HG03108 (cell line): Measurements from ENCODE around the gene EPS8L2.
"Not testable (repeated sequence)": the region's sequence is repeated elsewhere in the genome, so short reads cannot be mapped to it uniquely, and the experiment has no call there.

Experiments
- ATAC-seq: cut with Tn5 transposase; IDR thresholded peaks from one replicate; pipeline ENCODE4 v1.9.1; 2021; ENCODE audit warnings: moderate library complexity; ENCODE audit not compliant: unreplicated experiment

Gene EPS8L2

DNA sequence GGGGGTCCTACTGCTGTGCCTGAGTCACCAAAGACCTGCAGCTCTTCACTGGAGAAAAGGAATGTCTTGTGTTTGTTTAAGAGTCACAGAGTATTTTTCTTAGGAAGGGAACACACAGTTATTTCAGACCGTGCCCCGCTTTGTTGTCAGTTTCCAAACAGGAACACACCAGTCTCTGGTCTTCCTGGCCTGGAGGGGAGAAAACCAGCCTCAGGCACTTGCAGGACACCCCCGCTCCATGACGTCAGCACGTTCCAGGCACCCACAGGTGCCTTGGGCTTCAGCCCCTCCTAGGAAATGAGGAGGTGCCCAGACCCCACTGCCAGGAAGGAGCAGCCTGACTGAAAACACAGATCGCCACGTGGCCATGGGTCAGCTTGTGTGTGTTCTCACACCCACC, 16.4 kb upstream of the EPS8L2 start:
- no peak for ATAC-seq

GRCh38 chr11:690244-690643, 15.8 kb upstream of the EPS8L2 start:
- ATAC-seq = not testable (repeated sequence)

DNA sequence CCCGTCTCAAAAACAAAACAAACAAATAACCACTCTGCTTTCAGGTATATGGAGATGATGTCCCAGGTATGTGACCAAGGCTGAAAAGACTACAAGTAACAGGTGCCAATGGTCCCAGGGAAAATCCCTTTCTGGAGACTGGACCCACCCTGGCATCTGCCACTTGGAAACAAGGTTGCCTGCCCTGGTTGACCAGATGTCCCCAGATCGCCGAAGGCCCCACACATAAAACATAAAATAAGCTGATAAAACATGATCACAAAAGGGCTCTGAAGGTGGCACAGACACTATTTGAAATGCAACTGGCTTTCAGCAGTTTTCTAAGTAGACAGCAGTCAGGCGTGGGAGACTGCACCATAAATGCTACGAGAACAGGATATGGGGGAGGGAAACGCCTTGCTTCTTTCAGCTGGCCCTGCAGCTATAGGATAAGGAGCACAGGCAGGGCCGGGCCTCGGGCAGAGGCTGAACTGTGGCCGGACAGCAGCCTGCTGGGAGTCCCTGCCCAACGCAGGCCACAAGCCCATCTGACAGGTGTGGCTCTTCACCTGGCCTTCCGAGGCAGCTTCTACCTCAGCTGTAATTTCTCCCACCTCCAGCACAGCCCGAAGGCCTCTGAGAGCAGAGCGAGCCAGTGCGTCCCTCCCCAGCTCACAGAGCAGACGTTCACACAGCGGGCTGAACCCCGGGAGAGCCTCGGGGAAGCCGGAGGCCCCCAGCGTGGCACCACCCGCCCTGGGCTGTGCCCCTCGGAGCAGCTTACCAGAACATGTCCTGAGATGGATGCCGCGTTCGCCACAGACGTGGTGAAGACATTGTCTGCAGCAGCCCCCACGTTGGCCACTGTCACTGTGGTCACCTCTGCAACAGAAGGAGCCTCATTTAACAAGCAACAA, 15.0 kb upstream of the EPS8L2 start:
- no peak for ATAC-seq

DNA sequence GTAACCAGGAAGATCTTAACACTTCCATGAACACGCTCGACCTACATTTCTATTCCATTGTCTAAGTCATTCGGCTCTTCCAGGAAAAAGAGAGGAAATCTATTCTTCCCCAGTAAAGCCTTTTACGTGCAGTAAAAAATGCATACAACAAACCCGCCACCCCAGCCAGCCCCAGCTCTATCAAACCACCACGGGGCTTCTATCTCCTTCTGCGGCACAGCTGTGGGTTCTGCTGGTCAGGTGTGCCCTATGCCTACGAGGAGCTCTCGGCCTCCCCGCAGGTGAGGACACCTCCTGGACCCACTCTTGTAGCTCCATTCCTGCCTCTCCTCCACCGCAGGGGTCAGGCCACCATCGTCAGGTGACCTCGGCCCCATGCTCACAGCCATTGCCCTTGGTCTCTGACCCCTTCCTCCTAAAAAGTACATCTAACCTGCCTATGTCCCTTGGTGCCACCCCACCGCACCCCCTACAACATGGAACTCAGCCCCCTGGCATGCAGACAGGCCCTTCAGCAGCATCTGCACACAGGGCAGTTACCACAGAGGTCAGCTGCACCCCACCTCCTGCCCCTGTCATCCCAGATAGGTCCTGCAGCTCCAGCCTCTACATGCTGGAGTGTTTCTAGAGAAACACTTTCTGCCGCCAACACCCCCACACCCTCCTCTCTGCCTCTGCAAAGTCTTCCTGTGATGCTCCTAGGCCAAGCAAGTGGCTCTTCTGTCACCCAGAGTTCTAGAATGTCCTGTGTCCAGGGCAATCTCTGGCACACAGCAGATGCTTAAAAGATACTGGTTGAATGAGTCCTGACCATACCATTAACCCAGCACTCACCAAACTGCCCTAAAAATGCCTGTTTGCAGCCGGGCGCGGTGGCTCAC, 14.1 kb upstream of the EPS8L2 start:
- ATAC-seq = no peak

GRCh38 chr11:692824-693414, 13.1 kb upstream of the EPS8L2 start:
- ATAC-seq = no peak

- ATAC-seq = no peak
Measured at GRCh38 chr11:693415-693831, 12.6 kb upstream of the EPS8L2 start.

DNA sequence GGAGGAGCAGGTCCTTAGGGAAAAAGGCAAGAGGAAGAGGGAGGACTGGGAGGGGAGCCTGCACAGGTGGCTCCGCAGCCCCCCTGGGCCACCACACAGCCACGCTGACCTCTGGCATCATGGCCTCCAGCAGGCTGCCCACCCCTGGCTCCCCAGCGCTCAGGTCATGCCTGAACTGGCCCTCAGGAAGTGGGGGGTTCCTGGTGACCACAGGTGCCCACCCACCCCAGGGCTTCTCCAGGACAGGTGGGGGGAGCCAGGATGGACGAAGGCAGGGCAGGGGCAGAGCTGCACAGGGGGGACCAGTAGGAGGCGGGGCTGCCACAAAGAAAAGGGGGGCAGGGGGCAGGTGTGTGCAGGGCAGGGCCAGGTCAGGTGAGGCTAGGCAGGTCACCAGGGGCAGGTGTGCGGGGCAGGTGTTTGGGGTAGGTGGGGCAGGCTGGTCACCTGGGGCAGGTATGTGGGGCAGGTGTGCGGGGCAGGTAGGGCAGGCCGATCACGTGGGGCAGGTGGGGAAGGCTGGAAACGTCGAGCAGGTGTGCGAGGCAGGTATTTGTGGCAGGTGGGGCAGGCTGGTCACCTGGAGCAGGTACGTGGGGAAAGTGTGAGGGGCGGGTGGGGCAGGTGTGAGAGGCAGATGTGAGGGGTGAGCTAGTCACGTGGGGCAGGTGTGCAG, 12.0 kb upstream of the EPS8L2 start:
- ATAC-seq = no peak

DNA sequence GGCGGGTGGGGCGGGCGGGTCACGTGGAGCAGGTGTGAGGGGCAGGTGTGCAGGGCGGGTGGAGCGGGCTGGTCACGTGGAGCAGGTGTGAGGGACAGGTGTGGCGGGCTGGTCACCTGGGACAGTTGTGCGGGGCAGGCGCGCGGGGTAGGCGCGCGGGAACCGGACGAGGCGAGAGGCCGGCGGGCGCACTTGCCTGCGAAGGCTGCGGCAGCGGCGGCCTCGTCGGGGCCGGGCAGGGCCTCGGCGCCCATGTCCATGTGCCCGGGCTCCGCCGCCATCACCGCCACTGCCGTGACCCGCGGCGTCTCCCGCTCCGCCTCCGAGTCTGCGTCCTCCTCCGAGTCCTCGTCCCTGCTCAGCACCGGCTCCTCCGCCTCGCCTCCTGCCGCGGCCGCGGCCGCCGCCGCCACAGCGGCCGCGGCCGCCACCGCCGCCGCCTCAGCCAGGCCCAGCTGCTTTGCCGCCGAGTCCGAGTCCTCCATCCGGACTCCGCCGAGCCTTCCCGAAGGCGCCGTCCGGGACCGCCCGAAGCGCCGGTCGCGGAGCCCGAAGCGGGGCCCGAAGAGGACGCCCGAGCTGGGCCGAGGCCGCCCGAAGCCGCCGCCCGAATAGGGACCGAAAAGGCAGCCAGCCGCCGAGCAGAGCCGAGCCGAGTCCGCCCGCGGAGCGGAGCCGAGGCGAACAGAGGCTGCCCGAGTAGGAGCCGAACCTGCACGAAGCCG, 11.3 kb upstream of the EPS8L2 start, which contains the start of gene DEAF1:
TSS of gene DEAF1 (minus strand) at position 660 of the 725 bp plus-strand sequence. CDS start at position 485, 175 bp downstream.
- ATAC-seq = peak; percentile 65

- no peak for ATAC-seq
Measured at GRCh38 chr11:695288-695537, 10.8 kb upstream of the EPS8L2 start.

DNA sequence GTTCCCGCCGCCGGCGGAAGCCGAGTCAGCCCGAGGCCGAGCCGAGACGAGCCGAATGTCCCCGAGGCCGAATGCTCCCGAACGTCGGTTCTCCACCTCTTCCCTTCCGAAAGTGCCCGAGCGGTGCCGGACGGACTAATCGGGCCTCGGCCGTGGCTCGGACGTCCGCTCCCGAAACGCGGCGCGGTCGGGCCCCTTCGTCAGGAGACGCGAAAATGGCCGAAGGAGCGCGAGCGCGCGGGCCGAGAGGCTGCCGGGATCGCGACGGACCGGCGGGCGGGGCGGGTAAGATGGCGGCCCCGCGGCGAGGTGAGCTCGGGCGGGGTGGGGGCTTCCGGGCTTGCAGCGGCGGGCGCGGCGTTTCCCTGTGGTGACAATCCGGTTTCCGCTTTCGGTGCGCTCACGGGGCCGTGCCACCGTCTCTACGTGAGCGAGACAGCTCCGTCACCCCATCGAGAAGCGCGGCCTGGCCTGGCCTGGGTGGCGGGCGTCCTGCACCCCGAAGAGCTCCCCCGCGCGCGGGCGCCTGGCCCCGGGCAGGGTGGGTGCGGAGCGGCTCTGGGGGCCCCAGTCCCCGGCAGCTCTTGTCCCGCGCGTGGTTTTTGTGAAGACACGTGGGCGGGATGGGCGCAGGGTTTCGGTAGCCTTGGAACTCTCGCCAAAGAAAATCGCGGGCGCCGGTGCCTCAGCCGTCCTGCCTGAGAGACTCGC, 10.3 kb upstream of the EPS8L2 start, which contains the start of gene TMEM80:
TSS of gene TMEM80 (plus strand) at position 279 of the 711 bp plus-strand sequence. CDS start at position 291, 12 bp downstream.
- peak; percentile 58 for ATAC-seq

- ATAC-seq = no peak
Measured at GRCh38 chr11:696955-697491, 9.0 kb upstream of the EPS8L2 start.

DNA sequence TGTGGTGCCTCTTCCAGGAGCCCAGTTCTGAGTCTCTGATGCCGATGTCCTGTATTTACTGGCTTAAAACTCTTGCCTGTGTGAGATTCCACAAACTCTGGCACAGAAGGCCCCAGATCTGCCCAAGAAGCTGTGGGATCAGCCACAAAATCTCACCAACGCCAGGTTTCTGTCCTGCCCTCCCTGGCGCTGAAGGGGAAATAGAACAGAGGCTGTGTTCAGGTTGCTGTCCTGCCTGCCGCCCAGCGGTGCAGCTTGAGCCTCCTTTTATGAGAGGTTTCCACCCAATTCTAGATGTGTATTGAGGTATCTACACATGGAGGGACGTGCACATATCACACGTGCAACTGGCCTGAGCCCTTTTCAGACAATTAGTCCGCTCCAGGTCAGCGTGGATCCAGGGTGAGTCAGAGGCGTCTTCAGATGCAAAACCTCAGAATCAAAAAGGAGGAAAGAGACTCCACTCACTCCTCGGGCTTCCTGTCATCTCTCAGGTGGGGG, 8.2 kb upstream of the EPS8L2 start:
- ATAC-seq = no peak

- no peak for ATAC-seq
Measured at GRCh38 chr11:698493-699115, 7.4 kb upstream of the EPS8L2 start.

DNA sequence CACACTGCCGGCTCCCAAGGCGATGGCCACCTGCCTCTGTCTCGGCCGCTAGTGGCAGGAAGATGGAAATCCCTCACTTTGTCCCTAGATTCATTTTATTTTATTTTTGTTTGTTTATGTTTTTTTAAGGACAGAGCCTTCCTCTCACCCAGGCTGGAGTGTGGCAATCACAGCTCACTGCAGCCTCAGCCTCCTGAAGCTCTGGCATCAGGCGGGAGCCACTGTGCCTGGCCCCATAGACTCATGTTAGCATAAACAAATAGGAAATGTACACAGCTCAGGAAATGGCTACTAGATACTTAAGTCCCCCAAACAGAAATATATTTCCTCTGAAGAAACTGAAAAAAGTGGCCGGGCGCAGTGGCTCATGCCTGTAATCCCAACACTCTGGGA, 6.9 kb upstream of the EPS8L2 start:
- no peak for ATAC-seq

DNA sequence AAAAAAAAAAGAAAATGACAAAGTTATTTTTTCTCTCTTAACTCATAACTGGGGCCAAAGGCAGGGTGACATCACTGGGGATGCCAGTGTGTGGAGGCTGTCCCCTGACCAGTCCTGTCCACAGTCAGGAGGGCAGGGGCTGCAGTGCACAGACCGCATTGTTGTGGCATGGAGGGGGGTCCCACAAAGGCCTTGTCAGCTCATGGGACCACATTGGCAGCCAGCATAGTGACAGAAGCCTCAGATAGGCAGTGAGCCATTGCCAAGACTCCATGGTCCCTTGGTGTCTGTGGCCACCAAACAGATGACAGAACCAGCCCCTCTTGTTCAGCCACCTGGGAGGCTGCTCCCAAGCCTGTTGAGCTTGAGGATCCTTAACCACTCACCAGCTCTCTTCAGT, 6.3 kb upstream of the EPS8L2 start:
- no peak for ATAC-seq

- ATAC-seq = no peak
Measured at GRCh38 chr11:701741-702461, 4.1 kb upstream of the EPS8L2 start.

GRCh38 chr11:702462-703461, 3.3 kb upstream of the EPS8L2 start:
- ATAC-seq = no peak
